D721Med (cell line): Measurements from ENCODE around the gene TRIP10.

ENCODE experiments used
- DNase-seq: peaks from one replicate; pipeline ENCODE4 v3.0.0; 2011; ENCODE audit warnings: low spot score; ENCODE audit not compliant: insufficient read length
- FAIRE-seq: peaks from 2 replicates; lab custom pipeline; 2011; peaks lifted over from hg19 to GRCh38; lab: Jason Lieb, UNC
- CTCF ChIP-seq: IDR thresholded peaks from 2 replicates; pipeline ENCODE4 v1.5.1; 2012; ENCODE audit warnings: mild to moderate bottlenecking, control low read depth; ENCODE audit not compliant: insufficient read depth; ENCODE audit errors: missing control alignments

The TRIP10 gene

DNA sequence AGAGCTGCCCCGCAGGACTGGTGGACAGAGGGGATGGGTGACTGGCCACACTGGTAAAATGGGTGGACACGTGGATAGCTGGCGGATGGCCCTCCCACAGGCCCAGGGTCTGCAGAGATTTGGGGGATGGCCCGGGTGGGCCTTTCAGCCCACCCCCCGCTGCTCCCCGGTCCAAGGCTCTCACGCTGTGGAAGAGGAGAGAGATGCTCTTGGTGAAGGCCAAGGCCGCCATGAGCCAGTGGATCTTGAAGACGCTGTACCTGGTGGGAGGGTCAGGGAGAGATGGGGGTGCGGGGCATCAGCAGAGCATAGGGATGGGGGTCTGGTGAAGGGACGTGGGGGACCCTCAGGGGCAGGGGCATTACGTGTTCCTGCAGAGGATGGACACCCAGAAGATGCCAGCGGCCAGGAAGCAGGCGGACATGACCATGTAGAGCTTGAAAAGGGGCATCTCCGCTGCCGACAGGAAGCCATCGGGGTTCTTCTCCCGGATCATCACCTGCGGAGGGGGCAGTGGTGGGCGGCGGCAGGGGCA, 6.6 kb upstream of the TRIP10 start:
- FAIRE-seq (no peak), DNase-seq (no peak)
- TF ChIP-seq CTCF: no peak

GRCh38 chr19:6733338-6734095, 6.0 kb upstream of the TRIP10 start:
- no peak for TF ChIP-seq CTCF
- FAIRE-seq (no peak), DNase-seq (no peak)

GRCh38 chr19:6734096-6734696, 5.3 kb upstream of the TRIP10 start:
- TF ChIP-seq CTCF: no peak
- no peak for DNase-seq
- no peak for FAIRE-seq

GRCh38 chr19:6735181-6735911, 4.1 kb upstream of the TRIP10 start:
- DNase-seq (no peak), FAIRE-seq (no peak)
- TF ChIP-seq CTCF: no peak

- TF ChIP-seq CTCF: peak; percentile 50
- no peak for DNase-seq
These were observed 3.1 kb upstream of the TRIP10 start for GRCh38 chr19:6736169-6736916.

DNA sequence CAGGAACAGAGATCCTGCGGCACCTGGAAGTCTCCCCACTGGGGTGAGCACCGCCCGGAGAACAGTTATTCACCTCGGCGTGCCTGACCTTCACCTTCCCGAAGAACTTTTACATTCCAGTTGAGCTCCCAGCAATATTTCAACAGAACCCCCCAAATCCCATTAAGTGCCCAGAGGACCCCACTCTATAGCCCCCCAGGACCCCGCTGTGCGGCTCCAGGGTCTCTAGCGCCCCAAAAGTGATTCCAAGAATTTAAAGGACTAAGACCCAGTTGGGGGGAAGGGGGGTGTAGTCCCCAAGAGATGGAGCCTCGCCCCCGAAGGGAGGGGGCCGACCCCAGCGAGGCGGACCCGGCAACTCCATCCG, 2.6 kb upstream of the TRIP10 start:
- no peak for FAIRE-seq
- TF ChIP-seq CTCF: no peak
- peak; percentile 87 for DNase-seq

More at GRCh38 chr19:6736169-6736916, 3.1 kb upstream of the TRIP10 start:
- FAIRE-seq: no peak
